ENCODE data around the gene LCOR. TPM values are rescaled to one million over a fixed set of nuclear protein-coding genes. Genes with fewer than 3 reads are reported as not detected.

LCOR gene
- total and polyA plus RNA-seq, 9 of the 15 experiments (the other 6 are each of a cell fraction or from before 2014, with no cell fraction given), result 3.6 to 25.2 (median 14.4) TPM

GRCh38 chr10:96846395-96846794, 14.3 kb downstream of the LCOR start:
- Histone ChIP-seq H3K36me3 (ENCODE audit: control insufficient read depth, insufficient read depth, low read length) (peaks cover 2% of the 10 kb centered on the region; the same call in 1 of the 3 replicates), H3K4me1 (replicated peaks in 1 of 2; ENCODE audit: control insufficient read depth in 2 of 2, insufficient read depth in 2 of 2, low read length in 2 of 2) (no peaks in the 10 kb centered on the region), H3K4me3 (no peak overlapping the region), H2AFZ (ENCODE audit: low read depth, low read length) (no peak overlapping the region), H3K9me3 (replicated peaks; ENCODE audit: control insufficient read depth, insufficient read depth, low read depth, low read length) (no peaks in the 10 kb centered on the region), H3K9ac (ENCODE audit: insufficient read depth in 1 of 2, low read depth in 2 of 2, low read length in 2 of 2) (no peak overlapping the region), H3K27ac (ENCODE audit: extremely low read depth, low read depth, low read length) (no peak overlapping the region), H3K27me3 (ENCODE audit: control insufficient read depth in 2 of 2, insufficient read depth in 2 of 2, low read length in 2 of 2) (no peaks in the 10 kb centered on the region), H4K20me1 (replicated peaks; ENCODE audit: control insufficient read depth, insufficient read depth, low read length) (peaks cover 6% of the 10 kb centered on the region; the same call in 1 of the 2 replicates), H3K4me2 (ENCODE audit: insufficient read depth, low read length) (no peak overlapping the region), H3K79me2 (ENCODE audit: control insufficient read depth, insufficient read depth, low read length) (peaks cover 95% of the 10 kb centered on the region), H3K9me1 (ENCODE audit: control insufficient read depth, insufficient read depth, low read length) (no peaks in the 10 kb centered on the region)
- no peak for FAIRE-seq
- POLR2A ChIA-PET, result no interaction called here
- TF ChIP-seq SMAD3 (CRISPR knock-in tag; conservative IDR thresholded peaks at IDR 0.05) (no peak), EZH2 (IDR thresholded peaks at IDR 0.05; ENCODE audit: borderline replicate concordance, low read depth, low read length) (no peak), ZFP1 (CRISPR knock-in tag; IDR thresholded peaks at IDR 0.05) (no peak), DDX20 (tag; IDR thresholded peaks at IDR 0.05; ENCODE audit: low read depth) (no peak), ZNF134 (CRISPR knock-in tag; conservative IDR thresholded peaks at IDR 0.05) (no peak), MCM2 (IDR thresholded peaks at IDR 0.05; ENCODE audit: low read depth) (no peak), NFYB (IDR thresholded peaks at IDR 0.05; ENCODE audit: extremely low read depth, insufficient read length) (no peak), GABPB1 (CRISPR knock-in tag; IDR thresholded peaks at IDR 0.05) (no peak), ARID3A (IDR thresholded peaks at IDR 0.05; ENCODE audit: borderline replicate concordance, low read depth, low read length) (no peak)
- in situ Hi-C loops (cut with MboI), result no loop called here
- CTCF ChIA-PET (ENCODE audit: low intra/inter-chr PET ratio), result no interaction called here
- BruUV-seq (replicated peaks), result no TSS peak
- ATAC-seq, result no peak
- intact Hi-C loops (cut with micrococcal nuclease), result no loop called here
- WGBS (ENCODE audit: insufficient coverage, low coverage, missing lambda C conversion rate), result 89% methylated on average over 1 of the region's 1 CpG
- DNase-seq (ENCODE audit: extremely low read depth in 1 of 4, low spot score in 3 of 4), result no peak
